Measurements from ENCODE around the gene USF2.

Gene USF2

GRCh38 chr19:35290381-35291127 is 21.8 kb downstream of the USF2 start:
- H3K4me3 ChIP-seq (ENCODE audit: low read length), result no peak overlapping the region
- TF ChIP-seq CTCF (conservative IDR thresholded peaks at IDR 0.05; ENCODE audit: low read depth, low read length), result no peak
- no peak for DNase-seq (ENCODE audit: low read depth)

GRCh38 chr19:35291259-35291658 is 22.5 kb downstream of the USF2 start:
- no peak for TF ChIP-seq CTCF (conservative IDR thresholded peaks at IDR 0.05; ENCODE audit: low read depth, low read length)
- no peak overlapping the region for H3K4me3 ChIP-seq (ENCODE audit: low read length)
- no peak for DNase-seq (ENCODE audit: low read depth)

- no peak for DNase-seq (ENCODE audit: low read depth)
- H3K4me3 ChIP-seq (ENCODE audit: low read length), result no peak within 1 kb of the TSS
- no peak for TF ChIP-seq CTCF (conservative IDR thresholded peaks at IDR 0.05; ENCODE audit: low read depth, low read length)
Measured at GRCh38 chr19:35291916-35292315, 23.2 kb downstream of the USF2 start, which contains the start of gene MAG. Gene MAG, plus strand, starts transcription at chr19:35292161. Its CDS starts 3,248 bp downstream, at chr19:35295409.

GRCh38 chr19:35292421-35293362 is 23.9 kb downstream of the USF2 start:
- no peak for TF ChIP-seq CTCF (conservative IDR thresholded peaks at IDR 0.05; ENCODE audit: low read depth, low read length)
- no peak for DNase-seq (ENCODE audit: low read depth)
- H3K4me3 ChIP-seq (ENCODE audit: low read length), result no peak overlapping the region

GRCh38 chr19:35293363-35293739 is 24.6 kb downstream of the USF2 start:
- no peak overlapping the region for H3K4me3 ChIP-seq (ENCODE audit: low read length)
- no peak for DNase-seq (ENCODE audit: low read depth)
- TF ChIP-seq CTCF (conservative IDR thresholded peaks at IDR 0.05; ENCODE audit: low read depth, low read length), result no peak

- no peak for TF ChIP-seq CTCF (conservative IDR thresholded peaks at IDR 0.05; ENCODE audit: low read depth, low read length)
- DNase-seq (ENCODE audit: low read depth), result no peak
- H3K4me3 ChIP-seq (ENCODE audit: low read length), result no peak overlapping the region
Measured at GRCh38 chr19:35293808-35294207, 25.0 kb downstream of the USF2 start.
